DMS 273 (cell line): Measurements from ENCODE around the gene PFKFB4.

Experiments
- DNase-seq: peaks from one replicate; lab custom pipeline; 2025; ENCODE audit not compliant: unreplicated experiment; lab: John Stamatoyannopoulos, UW

PFKFB4 gene

DNA sequence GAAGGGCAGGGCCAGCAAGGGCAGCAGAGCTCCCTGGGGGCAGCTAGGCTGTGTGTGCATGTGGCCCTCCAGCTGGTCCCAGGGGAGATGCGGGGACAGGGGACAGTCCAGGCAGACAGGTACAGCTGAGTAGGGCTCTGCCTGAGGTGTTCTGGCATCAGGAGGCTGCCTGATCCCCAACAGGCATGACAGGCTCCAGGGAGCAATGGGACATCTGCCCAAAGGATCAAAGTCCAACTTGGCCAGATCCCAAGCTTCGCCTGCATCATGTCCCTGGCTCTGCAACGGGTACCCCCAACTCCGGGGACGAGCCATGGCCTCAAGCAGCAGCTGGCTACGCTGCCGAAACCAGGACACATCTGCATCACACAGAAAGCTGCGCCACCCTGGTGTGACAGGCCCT is 88.3 kb downstream of the PFKFB4 start:
- no peak for DNase-seq
